Limb (tissue), 2 donors: ENCODE data around the gene RAP1A.

Source experiments
- DNase-seq, 2 donors: peaks; one replicate each; pipeline ENCODE4 v3.0.0-alpha.2; 2016; ENCODE audit errors: extremely low spot score in 2 of 2

RAP1A gene

GRCh38 chr1:111717450-111717849 lies 97.9 kb downstream of the RAP1A start:
- no peak for DNase-seq

- no peak for DNase-seq
Measured at GRCh38 chr1:111719135-111719534, 99.5 kb downstream of the RAP1A start.

DNA sequence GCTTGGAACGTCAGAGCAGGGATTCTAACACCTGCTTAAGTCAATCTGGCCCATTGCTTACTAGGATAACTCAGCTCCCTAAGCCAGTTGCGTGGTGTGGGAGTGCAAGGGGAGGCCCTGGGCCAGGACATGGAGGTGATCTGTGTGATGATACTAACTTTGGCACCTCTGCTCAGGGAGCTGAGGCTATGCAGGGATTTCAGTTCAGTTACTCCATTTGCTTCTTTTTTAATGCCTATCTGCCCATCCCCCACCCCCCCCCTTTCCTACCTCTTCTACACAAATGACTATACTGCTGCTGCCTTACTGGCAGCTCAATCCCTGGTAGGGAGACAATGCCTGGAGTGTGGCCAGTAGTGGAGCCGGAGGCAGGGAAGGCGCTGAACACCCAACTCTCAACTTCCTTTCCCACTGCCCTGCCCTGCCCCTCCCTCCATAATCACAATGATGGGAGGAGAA lies 100.1 kb downstream of the RAP1A start:
- DNase-seq: peak in 1 of 2 donors; percentile 39

DNA sequence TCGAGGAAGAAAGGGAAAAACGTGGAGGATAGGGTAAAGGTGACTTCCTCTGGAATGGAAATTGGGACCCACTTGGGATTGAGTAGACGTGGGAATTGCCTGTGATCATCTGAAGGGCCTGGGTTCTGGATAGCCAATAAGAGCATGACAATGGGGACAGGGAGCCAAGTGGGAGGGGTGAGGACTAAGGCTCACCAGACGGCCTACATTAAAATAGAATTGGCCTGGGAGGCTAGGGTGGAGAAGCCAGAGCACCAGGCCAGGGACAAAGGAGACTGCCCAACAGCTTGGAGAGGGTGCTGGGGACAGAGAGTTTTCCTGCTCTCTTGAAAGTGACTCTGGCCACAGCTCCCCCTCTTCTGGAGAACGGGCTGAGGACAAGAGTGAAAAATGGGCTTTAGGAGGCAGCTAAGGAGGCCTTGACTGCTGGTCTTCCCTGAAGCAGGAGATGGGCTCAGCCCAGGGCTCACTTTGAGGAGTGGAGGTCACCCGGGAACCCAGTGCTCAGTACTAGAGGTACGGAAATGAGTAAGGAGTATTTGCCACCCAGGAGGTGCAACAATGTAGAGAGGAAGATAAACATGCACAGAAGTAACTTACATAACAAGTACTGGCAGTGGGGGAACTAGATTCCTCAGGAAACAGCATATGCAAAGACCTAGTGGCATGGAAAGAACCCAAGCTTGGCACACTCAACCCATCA lies 100.8 kb downstream of the RAP1A start:
- no peak for DNase-seq

DNA sequence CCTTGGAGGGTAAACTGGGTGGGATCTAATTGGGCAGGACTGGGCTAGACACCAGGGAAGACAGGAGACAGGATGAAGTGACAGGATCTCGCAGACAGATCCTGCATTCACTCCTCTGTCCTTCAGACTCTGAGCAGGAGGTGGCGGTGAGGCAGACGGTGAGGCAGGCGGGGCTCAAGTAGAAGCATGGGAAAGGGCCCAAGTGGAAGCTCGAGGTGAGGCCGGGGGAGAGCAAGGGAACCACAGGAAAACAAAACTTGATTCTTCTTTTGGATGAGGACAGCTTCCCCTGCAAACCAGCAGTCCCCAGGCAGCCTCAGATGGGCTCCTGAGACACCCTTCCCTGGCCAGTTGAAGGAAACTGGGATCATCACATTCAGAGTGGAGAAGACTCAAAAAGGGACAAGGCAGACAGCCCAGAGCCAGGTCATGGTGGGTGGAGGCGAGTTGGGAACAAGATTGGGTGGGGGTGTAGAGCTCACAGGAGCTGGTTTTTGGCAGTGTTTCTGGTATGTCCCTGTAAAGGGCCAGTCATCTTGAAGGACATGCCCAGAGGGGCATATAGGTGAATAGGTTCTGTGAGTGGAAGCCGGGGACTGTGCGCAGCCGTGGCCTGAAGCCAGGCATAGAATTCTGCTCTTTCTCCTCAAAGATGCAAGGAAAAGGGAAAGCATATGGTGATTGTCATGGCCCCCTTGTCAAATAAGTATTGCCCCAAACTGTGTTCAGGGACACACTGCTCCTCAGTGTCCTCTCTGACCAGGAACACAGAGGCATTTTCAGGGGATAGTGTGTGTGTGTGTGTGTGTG lies 101.6 kb downstream of the RAP1A start:
- DNase-seq: peak in 1 of 2 donors; percentile 29

DNA sequence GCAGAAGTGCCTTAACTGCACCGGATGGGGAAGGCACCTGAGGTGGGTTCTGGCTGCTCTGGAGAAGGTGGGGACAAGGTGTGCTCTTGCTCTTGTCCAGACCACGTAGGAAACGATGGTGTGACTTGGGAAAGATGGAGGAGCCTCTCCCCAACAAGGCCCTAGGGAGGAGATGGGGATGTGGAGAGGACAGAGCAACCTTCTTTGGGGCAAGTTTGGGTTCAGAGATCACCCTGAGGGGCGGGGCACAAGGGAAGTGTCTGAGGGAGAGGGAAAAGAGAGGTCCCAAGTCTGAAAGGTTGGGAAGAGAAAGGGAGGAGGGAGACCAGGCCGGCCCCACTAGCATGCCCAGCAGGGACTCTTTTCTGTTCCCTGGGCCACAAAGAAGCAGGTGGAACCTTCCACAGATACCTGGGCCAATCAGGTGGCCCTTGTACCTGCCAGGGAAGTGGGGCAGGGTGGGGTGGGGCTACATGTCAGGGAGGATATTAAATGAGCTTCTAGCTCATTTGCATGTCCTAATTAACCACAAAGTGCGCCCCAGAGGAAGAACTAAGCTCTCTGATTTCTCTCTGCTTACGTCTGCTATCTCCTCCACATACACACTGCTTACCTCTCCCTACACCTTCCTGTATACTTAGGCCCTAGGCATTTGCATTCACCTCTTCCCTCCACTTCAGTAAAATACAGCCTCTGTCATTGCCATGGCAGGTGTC lies 103.7 kb downstream of the RAP1A start:
- DNase-seq: no peak

DNA sequence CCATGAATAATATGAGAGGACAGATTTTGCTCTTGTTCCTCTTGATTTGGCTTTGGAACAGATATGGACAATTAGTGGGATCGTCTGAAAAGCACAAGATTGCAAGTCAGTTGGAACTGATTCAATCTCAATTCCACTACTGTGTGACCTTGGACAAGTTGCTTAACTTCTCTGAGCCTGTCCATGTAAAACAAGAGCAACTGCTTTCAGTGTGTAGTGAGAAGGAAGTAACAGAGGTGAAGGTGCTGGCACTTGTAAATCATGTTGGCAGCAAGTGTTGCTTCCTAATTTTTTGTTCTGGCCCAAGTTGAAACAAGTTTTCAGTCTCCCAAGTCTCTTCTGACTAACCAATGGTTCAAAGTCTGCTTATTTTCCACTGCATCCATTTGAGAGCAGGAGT lies 104.3 kb downstream of the RAP1A start:
- no peak for DNase-seq

DNA sequence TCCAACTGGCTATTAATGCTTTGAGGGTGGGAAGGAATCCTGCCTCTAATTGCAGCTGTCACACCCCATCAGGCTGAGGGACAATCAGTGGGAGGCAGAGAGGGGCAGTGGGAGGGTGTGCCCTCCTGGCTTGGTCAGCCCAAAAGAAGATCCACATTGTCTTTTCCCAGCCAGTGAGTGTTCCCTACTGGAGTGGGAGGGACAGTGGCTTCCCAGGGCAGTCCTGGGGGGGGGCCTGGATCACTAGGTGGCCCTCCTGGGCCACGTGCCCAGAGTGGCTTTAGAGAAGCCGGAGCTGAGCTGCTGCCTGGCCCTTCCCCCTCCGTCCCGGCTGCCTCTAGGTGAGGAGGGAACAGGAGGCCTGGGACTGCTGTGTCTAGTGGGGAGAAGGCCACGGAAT lies 105.6 kb downstream of the RAP1A start:
- peak in 1 of 2 donors; percentile 54 for DNase-seq

- DNase-seq: no peak
Measured at GRCh38 chr1:111727056-111727455, 107.5 kb downstream of the RAP1A start.

- peak in 1 of 2 donors; percentile 64 for DNase-seq
Measured at GRCh38 chr1:111729271-111729921, 109.8 kb downstream of the RAP1A start.

- DNase-seq: peak in 1 of 2 donors; percentile 18
Measured at GRCh38 chr1:111729946-111730681, 110.5 kb downstream of the RAP1A start.

- peak in 1 of 2 donors; percentile 5 for DNase-seq
Measured at GRCh38 chr1:111730706-111731105, 111.1 kb downstream of the RAP1A start.

DNA sequence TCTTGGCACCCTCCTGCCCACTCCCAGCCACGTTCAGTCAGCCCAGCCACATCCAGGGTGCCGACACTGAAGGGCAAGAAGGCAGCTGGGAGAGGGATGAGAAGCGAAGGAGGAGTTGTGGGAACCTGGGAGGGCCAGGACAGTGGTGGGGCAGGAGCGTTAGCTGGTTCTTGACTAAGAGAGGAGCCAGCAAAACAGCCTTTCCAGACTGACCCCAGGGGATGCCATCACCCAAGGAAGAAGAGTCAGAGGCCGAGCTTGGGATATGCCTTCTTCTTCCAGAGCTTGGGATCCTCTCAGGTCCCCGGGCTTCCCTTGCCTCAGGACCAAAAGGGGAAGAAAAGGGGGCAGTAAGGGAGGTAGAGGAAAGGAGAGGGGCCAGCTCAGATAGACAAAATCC lies 112.4 kb downstream of the RAP1A start:
- no peak for DNase-seq

- no peak for DNase-seq
Measured at GRCh38 chr1:111732718-111733117, 113.1 kb downstream of the RAP1A start.

- peak in 1 of 2 donors; percentile 73 for DNase-seq
Measured at GRCh38 chr1:111733183-111733991, 113.8 kb downstream of the RAP1A start.

DNA sequence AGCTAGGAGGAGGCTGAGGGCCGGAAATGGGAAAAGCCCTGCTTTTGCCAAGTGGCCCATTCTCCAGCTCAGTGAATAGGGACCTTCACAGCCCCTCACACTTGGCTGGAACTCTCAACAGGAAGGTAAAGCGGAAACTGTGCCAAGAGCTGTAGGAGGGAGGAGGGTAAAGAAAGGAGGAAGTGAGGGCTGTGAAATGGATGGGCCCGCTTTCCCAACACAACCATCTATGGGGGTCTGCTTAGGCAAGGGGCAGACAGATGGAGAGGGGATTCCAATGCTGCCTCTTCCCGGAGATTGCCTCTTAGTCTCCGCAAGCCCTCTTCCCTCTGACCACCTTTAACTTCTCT lies 114.4 kb downstream of the RAP1A start:
- DNase-seq: no peak

DNA sequence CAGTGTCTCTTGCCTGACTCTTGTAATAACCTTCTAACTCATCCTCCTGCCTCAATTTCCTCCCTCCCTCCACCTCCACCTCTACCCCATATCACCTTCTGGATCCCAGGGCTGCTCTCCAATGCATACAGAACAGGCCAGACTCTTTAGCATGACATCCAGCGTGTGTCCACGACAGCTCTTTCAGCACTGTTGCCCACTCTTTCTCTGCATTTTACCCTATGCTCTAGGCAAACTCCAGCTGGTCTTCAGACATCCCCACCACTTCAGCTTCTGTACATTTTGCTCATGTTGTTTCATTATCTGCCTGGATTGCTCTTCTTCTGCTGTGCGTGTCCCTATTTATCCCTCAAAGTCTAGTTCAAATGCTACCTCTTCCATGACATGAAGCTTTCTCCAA lies 114.8 kb downstream of the RAP1A start:
- DNase-seq: no peak

DNA sequence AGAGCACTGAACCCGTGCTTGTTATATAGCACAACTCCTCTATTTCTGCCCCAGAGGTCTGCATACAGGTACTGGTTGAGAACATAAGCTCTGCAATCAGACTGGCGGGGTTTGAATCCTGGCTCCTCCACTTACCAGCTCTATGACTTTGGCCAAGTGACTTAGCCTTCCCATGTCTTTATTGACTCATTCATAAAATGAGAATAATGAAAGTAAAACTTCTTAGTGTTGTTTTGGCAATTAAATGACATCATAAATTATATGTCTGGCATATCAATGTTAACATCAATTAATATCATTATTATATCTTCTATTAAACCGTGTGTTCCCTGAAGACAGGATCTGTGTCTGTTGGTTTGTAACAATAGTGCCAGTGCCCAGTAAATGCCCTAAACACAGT lies 115.3 kb downstream of the RAP1A start:
- DNase-seq: no peak

- DNase-seq: no peak
Measured at GRCh38 chr1:111735321-111735720, 115.7 kb downstream of the RAP1A start.
